AG04449 (cell line): Measurements from ENCODE around the gene GLI1.
A peak's percentile ranks its signal among the peaks of the same experiment; 100 is the strongest.

Experiments
- CTCF ChIA-PET: fragments of 350-600 bp; formaldehyde crosslinking; extraction: SDS; loops from one replicate; lab custom pipeline; 2021; ENCODE audit warnings: antibody characterized with exemption; lab: Yijun Ruan, JAX
- POLR2A ChIA-PET: fragments of 400-600, 350-600 bp; formaldehyde crosslinking; extraction: SDS; loops from one replicate; lab custom pipeline; 2020; ENCODE audit warnings: antibody characterized with exemption, inconsistent platforms; lab: Yijun Ruan, JAX
- DNase-seq: peaks from one replicate; pipeline ENCODE4 v3.0.0-alpha.2; 2010; ENCODE audit warnings: low read depth, low spot score
- H3K4me3 ChIP-seq: 2 replicates; pipeline ENCODE4 v1.5.1; 2011; ENCODE audit warnings: low read depth, mild to moderate bottlenecking, control low read depth, low read length
- CTCF ChIP-seq: IDR thresholded peaks from one replicate; pipeline ENCODE4 v1.5.1; 2011; ENCODE audit warnings: mild to moderate bottlenecking, moderate library complexity, low read length, control low read depth, inconsistent platforms; ENCODE audit not compliant: insufficient read depth; ENCODE audit errors: missing control alignments

GLI1 gene

DNA sequence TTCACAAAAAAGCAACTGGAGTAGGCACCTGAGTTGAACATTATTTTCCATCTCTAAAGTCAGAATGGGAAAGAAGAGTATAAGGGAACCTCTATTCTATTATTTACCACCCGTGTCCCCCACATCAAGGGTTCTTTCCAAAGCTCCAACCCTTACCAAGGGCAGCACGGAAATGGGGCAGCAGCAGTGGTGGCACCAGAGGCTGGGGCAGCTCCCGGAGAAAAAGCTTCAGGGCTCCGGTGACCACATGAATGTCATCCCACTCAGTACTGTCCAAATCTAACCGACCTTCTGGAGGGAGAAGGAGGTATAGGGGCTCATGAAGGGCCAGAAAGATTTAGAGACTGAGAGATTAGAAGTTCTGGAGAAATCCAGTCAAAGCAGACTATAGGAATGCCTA is 14.3 kb downstream of the GLI1 start:
- CTCF ChIA-PET: interaction anchor here (2.1 to 20.7 kb wide), 2 partner anchors 12 to 19 kb away, joined by 7 to 321 read pairs; partner anchors contain the start of genes GLI1 and INHBE
- POLR2A ChIA-PET: no interaction called here

GRCh38 chr12:57474430-57474829 is 14.8 kb downstream of the GLI1 start:
- ChIA-PET POLR2A (no interaction called here), CTCF (interaction anchor here (2.1 to 20.7 kb wide), 2 partner anchors 13 to 20 kb away, joined by 7 to 321 read pairs; partner anchors contain the start of genes GLI1 and INHBE)
- no peak for TF ChIP-seq CTCF
- no peak for DNase-seq
- H3K4me3 ChIP-seq: no peak overlapping the region

More for the DNA sequence above, 14.3 kb downstream of the GLI1 start:
- no peak for TF ChIP-seq CTCF
- no peak for DNase-seq
- H3K4me3 ChIP-seq: no peak overlapping the region

GRCh38 chr12:57474862-57475261 is 15.3 kb downstream of the GLI1 start:
- no peak for DNase-seq
- TF ChIP-seq CTCF: no peak
- ChIA-PET CTCF (interaction anchor here (0.9 to 20.7 kb wide), 4 partner anchors 12 to 20 kb away, joined by 3 to 321 read pairs (median 6); partner anchors contain the start of genes GLI1 and INHBE), POLR2A (interaction anchor here (0.9 to 1.2 kb wide), 2 partner anchors 12 to 45 kb away, joined by 3 read pairs; partner anchors contain the start of gene DDIT3)
- no peak overlapping the region for H3K4me3 ChIP-seq

DNA sequence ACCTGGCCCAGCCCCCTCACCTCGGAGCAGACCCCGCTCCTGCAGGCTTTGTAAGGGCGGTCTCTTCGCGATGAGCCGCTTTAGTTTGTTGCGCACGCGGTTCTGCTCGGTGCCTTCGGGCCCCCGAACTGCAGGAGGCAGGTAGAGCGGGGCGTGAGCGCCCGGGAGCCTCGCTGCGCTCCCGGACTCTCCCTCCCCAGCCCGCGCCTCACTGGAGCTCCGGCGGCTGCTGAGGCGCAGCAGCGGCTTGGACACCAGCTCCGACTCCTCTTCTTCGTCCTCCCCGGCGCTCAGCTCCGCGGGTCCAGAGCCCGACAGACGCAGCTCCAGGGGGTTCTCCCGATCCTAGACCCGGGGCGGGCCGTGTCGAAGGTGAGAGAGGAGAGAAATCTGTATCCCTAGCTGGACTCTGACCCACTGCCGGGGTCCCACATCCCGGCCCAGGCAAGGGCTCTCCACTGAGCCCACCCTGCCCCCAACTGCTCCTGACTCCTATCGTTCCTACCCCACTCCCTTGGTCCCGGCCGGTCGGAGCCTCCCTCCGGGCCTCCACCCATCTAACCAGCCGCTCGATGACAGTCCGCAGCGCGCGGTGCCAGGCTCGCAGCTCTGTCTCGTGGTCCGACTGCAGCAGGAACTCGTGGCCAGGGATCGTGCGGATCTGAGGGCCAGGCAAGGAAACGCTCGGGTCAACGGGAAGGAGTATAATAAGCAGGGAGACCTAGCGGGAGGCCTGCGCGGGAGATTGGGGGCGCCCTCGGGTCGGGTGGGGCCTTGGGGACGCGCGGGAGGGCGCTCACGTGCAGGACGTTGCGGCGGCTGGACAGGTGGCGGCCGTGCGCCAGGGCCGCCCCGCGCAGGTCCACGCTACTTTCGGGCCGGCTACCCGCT is 15.9 kb downstream of the GLI1 start:
- no peak for DNase-seq
- peak overlapping the region; percentile 25 for H3K4me3 ChIP-seq
- no peak for TF ChIP-seq CTCF
- CTCF ChIA-PET: interaction anchor here (0.9 to 20.7 kb wide), 4 partner anchors 12 to 21 kb away, joined by 3 to 321 read pairs (median 6); partner anchors contain the start of genes GLI1 and INHBE
- POLR2A ChIA-PET: interaction anchor here (0.9 to 1.2 kb wide), 2 partner anchors 12 to 45 kb away, joined by 3 read pairs; partner anchors contain the start of gene DDIT3

DNA sequence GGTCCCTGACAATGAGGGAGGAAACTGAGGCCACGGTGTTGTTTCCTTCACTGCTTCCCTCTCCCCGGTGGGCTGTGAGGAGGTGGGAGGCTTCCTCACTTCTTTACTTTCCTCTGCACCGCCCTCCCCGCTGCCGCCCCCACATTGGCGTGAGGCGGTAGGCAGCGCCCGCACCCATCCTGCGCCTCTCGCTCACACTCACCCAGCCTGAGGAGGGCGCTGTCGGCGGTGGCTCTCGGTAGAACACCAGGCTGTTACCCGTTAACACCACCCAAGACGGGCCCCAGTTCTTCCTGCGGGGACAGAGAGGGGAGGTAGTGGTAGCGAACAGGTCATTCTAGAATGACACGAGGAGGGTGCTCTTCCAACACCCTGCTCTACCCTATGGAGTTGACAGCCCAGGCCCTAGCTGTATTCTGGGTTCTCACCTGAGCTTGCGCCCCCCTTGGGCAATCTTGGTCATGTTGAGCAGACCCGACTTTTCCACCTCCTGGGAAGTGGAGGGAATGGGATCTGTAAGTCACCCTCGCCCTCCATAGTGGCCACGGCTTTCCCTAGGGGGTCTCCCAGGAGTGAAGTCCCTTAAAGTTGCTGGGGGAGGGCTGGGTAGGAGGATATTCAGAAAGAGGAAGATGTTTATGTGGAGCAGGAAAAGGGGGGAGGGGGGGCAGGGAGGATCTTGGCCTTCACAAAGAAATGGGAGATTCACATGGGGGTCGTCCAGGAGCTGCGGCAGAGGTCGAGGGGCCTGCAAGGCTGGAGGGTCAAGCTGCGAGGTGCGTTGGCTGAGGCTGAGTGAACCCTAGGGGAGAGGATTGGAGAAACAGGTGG is 16.8 kb downstream of the GLI1 start:
- DNase-seq: no peak
- CTCF ChIA-PET: interaction anchor here (0.7 to 20.7 kb wide), 3 partner anchors 14 to 57 kb away, joined by 3 to 321 read pairs (median 4); partner anchors contain the start of gene GLI1
- POLR2A ChIA-PET: interaction anchor here (1.2 kb wide), 1 partner anchor 44 kb away, joined by 3 read pairs; the partner anchor contains the start of gene DDIT3
- no peak for TF ChIP-seq CTCF
- peak overlapping the region; percentile 25; the same call in 1 of the 2 replicates for H3K4me3 ChIP-seq
